ENCODE results near the gene ATXN10.

GRCh38 chr22:45726081-45726480 lies 54.4 kb downstream of the ATXN10 start:
- TF ChIP-seq CTCF (conservative IDR thresholded peaks at IDR 0.05; ENCODE audit: low read depth in 2 of 2) (no peak), POLR2AphosphoS5 (IDR thresholded peaks at IDR 0.05; ENCODE audit: low read depth) (no peak), EZH2phosphoT487 (IDR thresholded peaks at IDR 0.05; ENCODE audit: unreplicated experiment) (no peak), ETS1 (IDR thresholded peaks at IDR 0.05) (no peak), EZH2 (IDR thresholded peaks at IDR 0.05; ENCODE audit: low read depth, unreplicated experiment) (no peak), REST (IDR thresholded peaks at IDR 0.05; ENCODE audit: unreplicated experiment) (no peak), ZNF462 (CRISPR knock-in tag; IDR thresholded peaks at IDR 0.05) (no peak), CREB1 (CRISPR knock-in tag; IDR thresholded peaks at IDR 0.05; ENCODE audit: low read depth) (no peak), JUNB (IDR thresholded peaks at IDR 0.05; ENCODE audit: unreplicated experiment) (no peak), STAT1 (IDR thresholded peaks at IDR 0.05; ENCODE audit: unreplicated experiment) (no peak), ZNF331 (CRISPR knock-in tag; IDR thresholded peaks at IDR 0.05; ENCODE audit: low read depth) (no peak), ZNF114 (CRISPR knock-in tag; IDR thresholded peaks at IDR 0.05) (no peak), NANOG (IDR thresholded peaks at IDR 0.05; ENCODE audit: borderline replicate concordance) (no peak)

Data from GM23338 (cell line).